SK-N-SH (cell line): ENCODE data around the gene COX14. TPM values are rescaled to one million over a fixed set of nuclear protein-coding genes. Genes with fewer than 3 reads are reported as not detected.

Experiments
- polyA plus RNA-seq, 3 experiments: library from polyadenylated mRNA; depleted of rRNA; stranded (reverse); fragments of >200 nt; gene quantifications; 2 replicates each; pipeline ENCODE4 v1.2.3, GENCODE V29; 2012

COX14 gene
- polyA plus RNA-seq, 1 of the 3 experiments (the other 2 are of a cell fraction): 204 TPM

Other genes with a start within 250 kb of the COX14 start
- 6.3 and 11.3 TPM in 2 replicates for gene FAIM2, start 208.3 kb upstream of the COX14 start, polyA plus RNA-seq (2012; rRNA removed)
- not detected in 2 replicates for gene AQP2, start 161.5 kb upstream of the COX14 start, polyA plus RNA-seq (2012; rRNA removed)
- 0.08 and 0.10 TPM in 2 replicates for gene AQP5, start 150.4 kb upstream of the COX14 start, polyA plus RNA-seq (2012; rRNA removed)
- 0.10 and 0.21 TPM in 2 replicates for gene AQP6, start 139.3 kb upstream of the COX14 start, polyA plus RNA-seq (2012; rRNA removed)
- 21.5 and 23.4 TPM in 2 replicates for gene RACGAP1, start 86.7 kb upstream of the COX14 start, polyA plus RNA-seq (2012; rRNA removed)
- gene ASIC1, start 54.6 kb upstream of the COX14 start, polyA plus RNA-seq (2012; rRNA removed): 24.3 and 28.4 TPM in 2 replicates
- gene SMARCD1, start 26.9 kb upstream of the COX14 start, polyA plus RNA-seq (2012; rRNA removed): 58.5 and 77.2 TPM in 2 replicates
- 0.07 and 0.26 TPM in 2 replicates for gene GPD1, start 8.2 kb upstream of the COX14 start, polyA plus RNA-seq (2012; rRNA removed)
- 56.9 and 68.3 TPM in 2 replicates for gene CERS5, start 55.1 kb downstream of the COX14 start, polyA plus RNA-seq (2012; rRNA removed)
- 96.6 and 148 TPM in 2 replicates for gene LIMA1, start 171.3 kb downstream of the COX14 start, polyA plus RNA-seq (2012; rRNA removed)